ENCODE data around the gene LRRC74B.
A peak's percentile ranks its signal among the peaks of the same experiment; 100 is the strongest.
"Not testable (repeated sequence)": the region's sequence is repeated elsewhere in the genome, so short reads cannot be mapped to it uniquely, and the experiment has no call there.

LRRC74B gene, protein sequence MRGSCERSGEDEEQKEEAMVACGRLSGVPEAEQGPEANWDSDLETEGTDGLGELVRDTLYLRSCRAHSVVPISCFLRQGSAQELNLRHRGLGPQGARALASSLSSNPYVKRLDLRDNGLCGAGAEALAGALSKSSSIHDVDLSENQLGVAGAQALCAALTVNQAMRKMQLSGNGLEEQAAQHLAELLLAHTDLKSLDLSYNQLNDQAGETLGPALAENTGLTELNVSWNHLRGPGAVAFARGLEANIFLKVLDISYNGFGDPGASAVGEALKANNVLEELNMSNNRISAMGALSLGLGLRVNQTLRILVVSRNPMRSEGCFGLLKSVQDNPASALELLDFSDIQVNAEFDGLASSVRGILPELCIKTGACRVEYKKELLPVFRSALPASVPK

DNA sequence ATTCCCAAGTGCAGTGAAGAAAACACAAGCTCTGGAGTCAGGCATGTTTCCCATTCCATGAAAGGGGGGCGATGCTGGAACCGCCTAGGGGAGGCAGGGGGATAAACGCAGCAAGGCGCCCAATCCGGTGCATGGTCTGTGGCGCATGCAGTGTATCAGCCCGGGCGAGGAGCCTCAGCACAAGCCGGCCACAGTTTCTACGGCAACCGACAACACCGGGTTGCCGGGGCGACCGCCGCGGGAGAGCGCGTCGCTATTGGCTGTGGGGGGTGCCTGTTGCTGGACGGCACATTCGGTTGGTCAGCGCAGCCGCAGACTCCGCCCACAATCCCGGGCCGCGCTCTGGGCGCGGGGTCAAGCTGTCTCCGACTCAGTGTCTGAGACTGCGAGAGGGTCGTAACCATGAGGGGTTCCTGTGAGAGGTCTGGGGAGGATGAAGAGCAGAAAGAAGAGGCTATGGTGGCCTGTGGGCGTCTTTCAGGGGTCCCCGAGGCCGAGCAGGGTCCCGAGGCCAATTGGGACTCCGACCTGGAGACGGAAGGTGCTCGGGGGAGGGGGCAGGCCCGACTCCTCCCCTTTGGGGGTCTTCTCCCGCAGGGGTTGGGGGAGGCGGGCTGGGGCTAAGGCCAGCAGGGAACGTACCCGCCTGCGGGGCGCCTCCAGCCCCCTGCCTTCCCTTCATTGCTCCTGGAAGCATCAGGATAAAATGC is at the start of gene LRRC74B:
Gene LRRC74B (plus strand): TSS at position 362 of the 710 bp plus-strand sequence. CDS start 41 bp downstream, at position 403.
- FAIRE-seq (peak; percentile 68), DNase-seq (ENCODE audit: insufficient read length, low spot score) (peak; percentile 91)

DNA sequence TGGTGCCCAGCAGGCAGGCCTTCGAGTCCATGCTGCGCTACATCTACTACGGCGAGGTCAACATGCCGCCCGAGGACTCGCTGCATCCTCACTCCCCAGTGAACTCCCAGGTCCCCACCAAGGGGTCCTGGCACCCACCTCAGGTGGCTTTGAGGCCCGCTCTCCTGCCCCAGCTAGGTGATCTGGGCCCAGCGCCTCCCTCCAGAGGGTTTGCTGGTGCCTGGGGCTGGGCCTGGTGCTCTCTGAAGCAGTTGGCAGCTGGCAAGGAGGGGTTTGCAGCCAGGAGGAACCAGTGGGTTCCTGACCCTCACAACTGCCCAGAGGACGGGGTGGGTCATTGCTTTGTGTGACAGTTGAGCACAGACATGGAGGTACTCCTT is 49.7 kb upstream of the LRRC74B start:
- FAIRE-seq (no peak), DNase-seq (ENCODE audit: insufficient read length, low spot score) (no peak)

DNA sequence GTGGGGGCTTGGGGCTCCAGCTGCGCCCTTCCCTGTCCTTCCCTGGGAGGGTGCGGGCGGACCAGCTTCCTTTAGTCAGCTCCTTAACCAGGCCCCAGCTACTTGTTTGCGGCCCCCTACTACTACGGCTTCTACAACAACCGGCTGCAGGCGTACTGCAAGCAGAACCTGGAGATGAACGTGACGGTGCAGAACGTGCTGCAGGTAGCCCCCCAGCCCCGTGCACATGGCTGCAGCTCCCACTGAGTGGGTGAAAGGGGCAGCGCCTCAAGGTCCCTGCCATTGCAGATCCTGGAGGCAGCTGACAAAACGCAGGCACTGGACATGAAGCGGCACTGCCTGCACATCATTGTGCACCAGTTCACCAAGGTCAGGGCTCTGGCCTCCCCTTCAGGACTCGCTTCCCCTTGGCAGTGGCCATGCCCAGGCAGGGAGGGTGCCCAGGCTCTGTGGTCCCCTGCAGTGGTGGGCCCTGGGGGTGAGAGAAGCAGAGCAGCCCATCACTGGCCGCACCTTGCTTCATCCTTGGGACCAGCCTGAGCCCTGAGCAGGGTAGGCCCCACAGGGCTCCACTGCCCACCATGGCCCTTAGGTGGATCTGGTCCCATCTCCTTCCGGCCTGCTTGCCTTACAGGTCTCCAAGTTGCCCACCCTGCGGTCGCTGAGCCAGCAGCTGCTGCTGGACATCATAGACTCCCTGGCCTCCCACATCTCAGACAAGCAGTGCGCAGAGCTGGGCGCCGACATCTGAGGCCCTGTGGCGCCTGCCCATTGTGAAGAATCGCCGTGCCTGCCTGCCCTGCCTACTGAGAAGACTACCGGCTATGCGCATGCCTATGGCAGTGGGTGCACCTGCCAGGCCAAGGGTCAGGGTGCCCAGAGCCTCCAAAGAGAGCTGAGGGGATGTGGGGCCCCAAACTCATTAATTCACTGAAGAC is 48.9 kb upstream of the LRRC74B start:
- DNase-seq (ENCODE audit: insufficient read length, low spot score) = no peak
- no peak for FAIRE-seq

DNA sequence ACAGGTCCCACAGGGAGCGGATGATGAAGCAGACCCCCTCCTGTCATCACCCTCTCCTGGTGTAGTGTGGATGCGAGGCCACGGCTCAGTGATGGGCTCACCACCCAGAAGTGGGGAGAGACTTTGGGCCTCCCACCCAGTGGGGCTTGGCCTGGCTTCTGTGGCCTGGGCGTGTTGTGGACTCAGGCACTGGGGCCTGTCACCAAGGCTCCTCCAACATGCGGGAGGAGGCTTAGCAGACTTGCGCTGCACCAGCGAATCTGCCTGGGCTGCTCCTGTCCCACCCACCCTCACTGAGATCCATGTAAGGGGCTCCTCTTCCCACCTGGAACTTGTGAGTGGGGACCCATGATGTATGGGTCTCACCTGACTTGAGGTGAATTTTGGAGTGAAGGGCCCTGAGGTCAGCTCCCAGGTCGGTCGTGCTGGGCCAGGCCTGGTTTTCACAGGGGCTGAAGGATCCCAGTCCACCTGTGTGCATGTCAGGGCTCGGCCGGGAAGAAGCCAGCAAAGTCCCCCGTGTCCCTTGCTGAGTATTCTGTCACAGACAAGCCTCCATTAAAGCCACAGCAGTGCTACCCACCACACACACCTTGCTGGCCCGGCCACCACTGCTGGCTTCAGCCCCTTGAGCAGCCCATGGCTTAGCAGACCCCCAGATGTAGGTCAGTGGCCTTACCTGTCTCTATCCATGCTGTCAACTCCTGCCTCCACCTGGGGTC is 48.0 kb upstream of the LRRC74B start:
- no peak for DNase-seq (ENCODE audit: insufficient read length, low spot score)
- no peak for FAIRE-seq

DNA sequence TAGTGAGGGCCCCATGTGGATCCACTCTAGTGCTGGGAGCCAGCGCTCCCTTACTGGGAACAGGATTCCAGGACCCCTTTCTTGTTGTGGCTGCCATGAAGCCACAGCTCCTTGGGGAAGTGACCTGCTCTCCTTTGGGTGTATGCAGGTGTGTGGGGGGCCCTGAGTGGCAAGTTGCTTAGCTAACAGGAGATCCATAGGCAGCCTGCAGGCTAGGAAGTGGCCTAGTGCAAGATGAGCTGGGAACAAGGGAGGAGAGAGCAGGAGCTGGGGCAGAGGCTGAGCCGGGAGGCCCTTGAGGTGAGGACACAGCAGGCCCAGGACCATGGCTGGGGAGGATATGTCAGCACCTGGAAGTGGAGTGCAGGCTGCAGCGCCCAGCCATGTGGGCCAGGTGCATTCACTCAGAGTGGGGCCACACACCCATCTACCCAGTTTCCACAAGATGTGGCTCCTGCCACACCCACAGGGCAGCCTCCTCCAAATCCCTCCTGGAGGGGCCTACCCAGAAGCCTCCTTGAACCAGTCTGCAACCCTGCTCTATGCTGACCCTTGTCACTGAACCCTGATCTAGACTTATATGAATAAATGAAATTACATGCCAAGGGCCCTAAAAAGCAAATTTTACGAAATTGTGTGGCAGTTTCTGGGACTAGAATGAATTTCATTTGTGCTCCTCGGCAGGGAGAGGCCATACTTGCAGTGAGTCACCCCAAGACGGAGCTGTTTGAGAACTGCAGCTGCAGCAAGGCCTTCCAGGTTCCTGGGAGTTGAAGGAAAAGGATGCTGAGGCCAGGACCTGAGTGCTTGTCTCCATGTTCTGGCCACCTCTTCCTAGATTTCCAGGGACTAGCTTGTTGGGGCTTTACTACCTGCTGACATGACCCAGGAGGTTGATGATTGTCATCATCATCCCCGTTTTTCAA is 47.1 kb upstream of the LRRC74B start:
- DNase-seq (ENCODE audit: insufficient read length, low spot score) (no peak), FAIRE-seq (no peak)

DNA sequence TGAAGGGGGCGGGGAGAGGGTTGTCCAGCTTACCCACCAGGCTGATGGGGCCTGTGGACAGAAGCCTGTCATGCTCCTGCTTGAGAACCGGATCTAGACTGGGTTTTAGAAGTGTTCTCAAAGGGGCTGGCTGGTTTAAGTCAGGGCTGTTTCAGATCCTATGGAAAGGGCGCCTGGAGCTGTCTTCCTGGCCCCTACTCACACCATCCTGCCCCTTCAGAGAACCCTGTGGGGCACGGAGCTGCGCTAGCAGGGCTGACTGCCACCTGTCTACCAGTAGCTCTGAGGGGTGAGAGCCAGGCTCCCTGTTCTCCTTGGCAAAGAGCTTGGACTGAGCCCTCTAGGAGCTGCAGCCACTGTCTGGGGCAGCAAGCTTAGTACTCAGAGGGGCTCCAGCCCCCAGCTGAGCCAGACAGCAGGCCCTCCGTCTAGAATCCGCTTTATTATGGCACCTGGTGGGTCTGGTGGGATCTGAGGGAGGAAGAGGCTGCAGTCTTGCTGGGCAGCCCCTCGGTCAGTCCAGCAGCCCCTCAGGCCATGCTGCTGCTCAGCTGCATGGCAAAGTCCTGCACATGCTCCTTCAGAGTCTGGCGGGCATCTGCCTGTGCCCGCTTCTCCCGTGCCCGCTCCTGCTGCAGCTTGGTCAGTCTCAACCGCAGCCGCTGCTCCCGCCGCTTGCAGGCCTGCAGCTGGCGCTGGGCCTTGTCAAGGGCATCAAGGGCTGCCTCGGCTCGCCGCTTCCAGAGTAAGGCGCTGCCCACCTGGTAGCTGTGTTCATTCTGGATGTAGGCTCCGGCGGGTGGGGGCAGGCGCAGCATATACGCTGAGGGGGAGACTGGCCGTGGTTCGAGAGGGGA is 46.2 kb upstream of the LRRC74B start:
- DNase-seq (ENCODE audit: insufficient read length, low spot score) = no peak
- no peak for FAIRE-seq

DNA sequence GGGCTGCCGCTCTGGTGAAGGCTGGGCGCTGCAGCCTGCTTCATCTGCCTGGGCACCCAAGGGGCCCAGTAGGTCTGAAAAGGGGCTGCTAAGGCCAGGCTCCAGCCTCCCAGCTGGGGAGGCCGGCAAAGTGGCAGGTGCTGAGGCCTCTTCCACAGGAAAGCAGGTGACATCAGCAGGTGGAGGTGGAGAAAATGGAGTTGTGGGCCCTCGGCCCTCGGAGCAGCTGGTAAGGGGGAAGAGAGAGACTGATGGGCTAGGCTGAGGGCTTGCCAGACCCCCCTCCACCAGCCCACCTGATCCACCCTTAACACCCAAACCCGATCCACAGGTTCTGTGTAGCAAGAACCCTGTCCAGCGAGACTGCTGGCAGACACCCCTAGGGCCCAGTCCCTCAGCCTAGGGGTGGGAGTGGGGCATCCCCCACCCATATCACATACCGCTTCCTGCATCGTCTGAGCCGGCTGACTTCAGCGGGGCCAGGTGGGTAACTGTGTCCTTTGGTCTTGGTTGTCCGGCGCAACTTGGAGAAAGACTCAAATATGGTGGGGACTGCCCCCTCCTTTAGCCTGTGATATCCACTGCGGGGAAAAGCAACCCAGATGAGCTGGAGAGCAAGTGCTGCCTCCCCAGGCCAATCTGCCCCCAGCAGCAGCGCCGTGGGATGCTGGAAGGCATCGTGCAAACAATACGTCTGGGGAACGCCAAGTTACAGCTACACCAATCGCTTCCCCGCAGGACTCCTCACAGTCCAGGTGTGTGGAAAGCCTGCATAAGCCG is 45.3 kb upstream of the LRRC74B start:
- FAIRE-seq (peak; percentile 37), DNase-seq (ENCODE audit: insufficient read length, low spot score) (no peak)

DNA sequence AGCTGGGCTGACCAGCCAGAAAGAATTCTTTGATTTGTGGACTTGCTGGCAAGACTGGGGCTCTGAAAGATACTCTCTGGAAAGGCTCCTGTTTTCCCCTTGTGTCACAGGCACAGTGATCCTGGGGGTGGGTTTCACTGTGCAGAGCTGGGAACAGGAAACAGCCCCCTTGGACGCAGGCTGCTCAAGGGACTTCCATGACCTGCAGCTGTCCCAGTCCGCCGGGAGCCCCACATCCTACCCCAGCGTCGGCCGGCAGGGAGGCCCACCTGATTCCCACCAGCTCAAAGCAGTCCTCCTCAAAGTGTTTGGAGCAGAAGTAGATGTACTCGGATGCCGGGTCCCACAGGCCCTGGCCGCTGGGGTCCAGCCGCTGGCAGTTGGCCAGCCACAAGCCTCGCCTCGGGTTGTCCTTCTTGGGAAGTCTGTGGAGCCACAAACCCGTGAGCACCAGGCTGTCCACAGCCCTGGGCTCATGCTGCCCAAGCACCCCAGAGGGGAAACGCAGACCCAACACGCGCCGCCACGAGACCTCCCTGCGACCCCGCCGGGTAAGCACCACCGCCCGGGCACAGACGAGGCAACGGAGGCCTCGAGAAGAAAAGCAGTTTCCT is 44.7 kb upstream of the LRRC74B start:
- DNase-seq (ENCODE audit: insufficient read length, low spot score) (no peak), FAIRE-seq (peak; percentile 26)

DNA sequence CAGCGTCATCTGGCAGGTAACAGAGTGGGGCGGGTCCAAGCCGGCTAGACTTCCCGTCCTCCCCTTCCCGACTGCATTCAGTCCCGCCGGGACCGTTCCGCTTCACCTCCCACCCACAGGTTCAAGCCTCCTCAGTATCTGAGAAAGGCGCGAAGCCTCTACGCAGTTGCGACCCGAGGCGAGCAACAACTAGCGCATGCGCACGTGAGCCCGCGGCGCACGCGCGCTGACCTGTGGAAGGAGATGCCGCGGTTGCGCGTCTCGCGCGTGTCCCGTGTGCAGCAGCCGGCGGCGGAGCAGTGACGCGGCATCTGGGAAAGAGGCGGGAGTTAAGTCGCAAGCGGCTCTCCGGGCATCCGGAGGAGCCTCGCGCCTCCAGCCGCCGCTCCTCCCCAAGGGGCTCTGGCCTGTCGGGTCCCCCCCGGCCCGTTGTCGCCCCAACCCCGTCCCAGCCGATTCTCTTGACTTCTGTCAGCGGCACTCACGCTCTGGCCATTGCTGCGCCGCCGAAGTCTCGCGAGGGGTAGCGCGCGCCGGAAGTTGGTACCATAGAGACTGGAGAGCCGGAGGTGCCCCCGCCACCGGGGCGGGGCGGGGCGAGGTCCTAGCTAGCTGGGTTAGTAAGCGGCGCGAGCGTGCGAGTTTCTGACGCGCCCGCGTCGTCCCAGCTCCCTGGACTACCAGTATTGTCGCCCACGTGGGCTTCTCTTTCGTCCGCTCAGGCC is 44.0 kb upstream of the LRRC74B start, which contains the start of gene THAP7:
Gene THAP7 (minus strand): TSS at position 518 of the 725 bp plus-strand sequence. CDS start 207 bp downstream, at position 311.
- FAIRE-seq (peak; percentile 89), DNase-seq (ENCODE audit: insufficient read length, low spot score) (peak; percentile 92)

DNA sequence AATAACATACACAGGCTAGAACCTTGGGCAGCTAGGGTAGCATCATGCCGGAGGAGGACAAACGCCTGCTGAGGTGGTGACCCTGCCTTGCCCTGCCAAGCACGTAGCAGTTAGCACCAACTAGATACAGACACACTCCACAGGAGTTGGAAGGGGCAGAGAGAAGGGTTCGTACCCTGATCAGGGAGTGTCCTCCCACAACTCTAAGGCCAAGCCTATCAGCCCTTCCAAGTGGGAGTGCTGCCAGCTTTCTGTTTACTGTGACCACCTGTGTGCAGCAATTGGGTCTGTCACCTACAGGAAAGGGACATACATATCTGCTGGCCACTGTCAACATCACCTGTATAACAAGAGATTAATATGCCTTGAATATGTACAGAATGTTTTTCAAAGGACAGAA is 42.0 kb upstream of the LRRC74B start:
- no peak for FAIRE-seq
- no peak for DNase-seq (ENCODE audit: insufficient read length, low spot score)

DNA sequence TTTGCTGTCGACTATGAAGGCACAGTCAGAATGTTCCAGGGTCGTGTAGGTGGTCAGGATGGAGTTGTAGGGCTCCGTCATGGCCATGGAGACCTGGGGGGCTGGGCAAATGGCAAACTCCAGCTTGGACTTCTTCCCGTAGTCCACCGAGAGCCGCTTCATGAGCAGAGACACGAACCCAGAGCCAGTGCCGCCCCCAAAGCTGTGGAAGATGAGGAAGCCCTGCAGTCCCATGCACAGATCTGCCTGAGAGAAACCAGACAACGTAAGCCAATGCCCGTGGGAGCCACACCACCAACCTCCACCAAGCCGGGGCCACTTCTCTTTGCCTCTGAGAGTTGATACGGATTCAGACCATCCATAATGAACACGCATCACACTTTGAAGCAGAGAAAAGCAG is 36.5 kb upstream of the LRRC74B start:
- FAIRE-seq; DNase-seq (ENCODE audit: insufficient read length, low spot score): not testable (repeated sequence)

DNA sequence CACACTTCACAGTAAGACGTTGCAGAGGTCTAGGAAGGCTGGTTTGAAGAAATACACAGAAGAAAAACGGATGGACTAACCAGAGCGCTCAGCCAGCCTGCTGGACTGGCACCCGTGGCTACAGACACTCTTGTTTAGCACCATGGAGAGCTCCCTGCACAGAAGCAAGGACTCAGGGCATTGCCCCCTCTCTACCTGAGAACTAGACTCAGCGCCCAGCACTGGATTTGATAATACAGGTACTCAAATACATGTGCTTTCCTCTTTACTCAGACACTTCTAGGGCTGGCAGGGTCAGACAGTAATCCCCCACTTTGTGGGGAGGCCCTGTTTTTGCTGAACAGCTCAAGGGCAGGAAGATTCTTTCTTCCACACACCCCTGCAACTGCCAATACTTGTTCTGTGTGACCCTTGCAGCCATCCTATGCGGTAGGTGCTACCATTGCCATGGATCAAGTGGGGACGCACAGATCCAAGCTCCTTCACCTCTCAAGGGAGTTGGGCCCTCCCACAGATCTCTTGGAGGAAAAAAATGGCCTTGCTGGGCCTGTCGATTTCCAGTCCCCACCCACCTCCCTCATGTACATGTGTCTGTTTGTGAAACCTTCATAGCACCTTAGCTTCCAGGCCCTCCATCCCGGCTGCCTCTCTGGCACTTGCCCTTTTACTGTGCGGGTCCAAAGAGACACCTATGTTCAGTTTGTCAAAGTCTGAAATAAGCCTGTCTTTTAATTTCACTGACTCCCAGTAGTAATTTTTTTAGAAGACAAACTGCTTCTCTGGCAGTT is 35.9 kb upstream of the LRRC74B start:
- DNase-seq (ENCODE audit: insufficient read length, low spot score) = no peak
- no peak for FAIRE-seq

DNA sequence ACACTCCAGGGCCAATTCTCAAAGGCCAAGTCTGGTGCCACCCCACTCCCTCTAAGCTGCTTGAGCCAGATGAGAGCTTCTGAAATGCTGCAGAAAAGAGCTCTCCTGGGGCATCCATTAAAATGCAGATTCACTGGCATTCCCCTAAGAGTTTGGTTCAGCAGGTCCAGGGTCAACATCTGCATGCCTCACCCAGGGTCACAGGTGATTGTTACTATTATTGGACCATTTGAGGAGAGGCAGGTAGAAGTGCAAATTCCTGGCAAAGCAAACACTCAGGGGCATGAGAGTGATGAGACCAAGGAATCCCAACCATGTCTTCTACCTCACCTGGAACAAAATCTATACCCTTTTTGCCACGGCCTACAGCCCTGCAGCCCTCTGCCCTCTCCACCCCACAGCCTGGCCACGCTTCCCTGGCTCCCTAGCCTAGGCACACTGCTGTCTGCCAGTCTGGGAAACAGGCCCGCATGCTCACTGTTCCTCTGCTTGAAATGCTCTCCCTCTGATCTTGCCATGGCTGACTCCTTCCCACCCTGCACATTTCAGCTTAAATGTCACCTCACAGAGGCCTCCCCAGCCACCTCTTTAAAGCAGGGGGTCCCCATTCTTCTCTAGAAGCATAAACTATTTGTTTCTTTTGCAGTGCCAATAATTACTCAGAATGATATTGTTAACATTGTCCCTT is 35.2 kb upstream of the LRRC74B start:
- FAIRE-seq = no peak
- no peak for DNase-seq (ENCODE audit: insufficient read length, low spot score)

DNA sequence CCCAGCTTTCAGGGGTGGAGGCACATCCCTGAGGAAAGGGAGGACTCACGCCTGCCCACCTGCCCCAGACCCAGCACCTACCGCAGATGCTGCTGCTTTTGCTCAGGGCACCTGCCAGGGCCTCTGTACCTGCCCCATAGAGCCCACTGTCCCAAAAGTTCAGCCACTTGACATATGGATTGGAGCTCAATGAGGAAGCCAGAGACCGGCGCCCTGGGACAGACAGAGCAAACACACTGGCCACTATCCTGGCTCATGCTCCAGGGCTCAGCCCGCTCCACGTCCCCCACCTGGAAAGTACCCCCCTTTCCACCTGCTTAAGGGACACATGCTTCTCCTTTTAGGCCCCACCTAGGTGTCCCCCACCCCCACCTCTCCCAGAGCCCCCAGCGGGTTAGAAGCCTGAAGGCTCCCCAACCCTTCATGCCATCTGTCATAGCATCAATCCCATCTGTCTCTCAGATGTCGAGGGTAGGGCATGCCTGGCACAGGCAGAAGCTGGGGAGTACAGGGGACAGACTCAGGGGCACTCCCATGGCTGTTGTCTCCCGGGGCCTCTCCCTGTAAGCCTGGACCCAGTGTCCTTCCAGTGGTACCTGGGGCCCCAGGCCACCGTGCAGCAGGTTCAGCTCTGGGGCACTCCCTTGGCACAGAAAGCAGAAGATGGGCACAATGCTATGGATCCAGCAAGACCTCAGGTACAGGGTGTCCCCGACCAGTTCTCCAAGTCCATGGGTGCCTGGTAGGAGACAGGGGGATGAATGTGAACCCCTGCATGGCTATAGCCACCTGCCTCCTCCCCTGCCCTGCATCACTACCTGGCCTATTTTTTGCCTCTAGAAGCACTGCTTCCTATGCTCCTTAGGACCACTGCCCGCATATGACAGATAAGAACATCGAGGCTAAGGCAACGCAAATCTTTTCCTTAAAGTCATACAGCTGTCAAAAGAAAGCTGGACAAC is 33.0 kb upstream of the LRRC74B start:
- FAIRE-seq = no peak
- DNase-seq (ENCODE audit: insufficient read length, low spot score) = no peak
